Sigmoid colon (tissue), 7 donors: Measurements from ENCODE around the gene RNU4-1. TPM values are rescaled to one million over a fixed set of nuclear protein-coding genes. Genes with fewer than 3 reads are reported as not detected.

Experiments used
- DNase-seq: peaks from one replicate; pipeline ENCODE4 v3.0.0-alpha.2; 2019
- H3K27ac ChIP-seq, 4 donors: fragments of 200-600 bp; sonication (generic); one replicate each; pipeline ENCODE4 v1.5.1; 2016 to 2019; ENCODE audit warnings: mild to moderate bottlenecking in 1 of 4
- H3K27me3 ChIP-seq, 3 donors: fragments of 200-600 bp; sonication (generic); one replicate each; pipeline ENCODE4 v1.5.1; 2019; ENCODE audit warnings: mild to moderate bottlenecking in 1 of 3
- H3K36me3 ChIP-seq, 4 donors: fragments of 200-600 bp; sonication (generic); one replicate each; pipeline ENCODE4 v1.5.1; 2016 to 2019
- H3K4me1 ChIP-seq, 4 donors: fragments of 200-600 bp; sonication (generic); one replicate each; pipeline ENCODE4 v1.5.1; 2017 to 2019
- H3K4me3 ChIP-seq, 4 donors: fragments of 200-600 bp; sonication (generic); one replicate each; pipeline ENCODE4 v1.5.1; 2017 to 2019; ENCODE audit warnings: mild to moderate bottlenecking in 2 of 4, moderate library complexity in 1 of 4
- H3K9me3 ChIP-seq, 4 donors: fragments of 200-600 bp in 3 of 4; sonication (generic) in 3 of 4; one replicate each; pipeline versions ENCODE4 v1.5.1 to v1.6.1; 2013 to 2019
- EP300 ChIP-seq, 4 donors: sonication (generic); formaldehyde crosslinking; IDR thresholded peaks; one replicate each; pipeline ENCODE4 v1.6.1; 2017; ENCODE audit warnings: antibody characterized with exemption in 4 of 4
- POLR2A ChIP-seq, 2 donors: fragments of 450-650 bp; IDR thresholded peaks; one replicate each; pipeline ENCODE4 v1.6.1; 2016; ENCODE audit warnings: antibody characterized with exemption in 2 of 2, mild to moderate bottlenecking in 2 of 2, moderate library complexity in 2 of 2
- POLR2AphosphoS5 ChIP-seq, 4 donors: sonication (generic); formaldehyde crosslinking; IDR thresholded peaks; one replicate each; pipeline ENCODE4 v1.6.1; 2017; ENCODE audit warnings: antibody characterized with exemption in 4 of 4
- WGBS, 2 donors: extraction: QIAGEN DNeasy Blood & Tissue Kit; methylation state at CpG; one replicate each; pipeline ENCODE4 v1.1.7; 2013; 5-methylcytosine and 5-hydroxymethylcytosine counted together
- intact Hi-C: fragments of 100-400 bp; cut with DNase I; formaldehyde crosslinking; loops from one replicate; pipeline ENCODE4 v1.15.1; 2023
- polyA plus RNA-seq, 3 donors: library from polyadenylated mRNA; stranded (reverse); fragments of 200-250 nt; gene quantifications; one replicate each; pipeline ENCODE4 v1.2.3, GENCODE V29; 2013
- total RNA-seq, 4 donors: library from RNA; depleted of rRNA; stranded (reverse); fragments of >200 nt; gene quantifications; one replicate each; pipeline ENCODE4 v1.1.0, GENCODE V29; 2016
- TF ChIP-seq, protein P1 (sequence below), 4 experiments: fragments of 450-650 bp in 3 of 4; fragments of 200-600 bp in 1 of 4; IDR thresholded peaks; one replicate each; pipeline ENCODE4 v1.5.1; 2016 to 2019; ENCODE audit warnings: antibody characterized with exemption in 4 of 4, mild to moderate bottlenecking in 3 of 4, moderate library complexity in 2 of 4
- donor health status: healthy with polysubstance abuse.
- donor health status: Bipolar disorder and iron deficiency.
- donor health status: healthy.

RNU4-1 gene
- total and polyA plus RNA-seq, 7 donors: under 0.01 TPM; not detected in 4

DNA sequence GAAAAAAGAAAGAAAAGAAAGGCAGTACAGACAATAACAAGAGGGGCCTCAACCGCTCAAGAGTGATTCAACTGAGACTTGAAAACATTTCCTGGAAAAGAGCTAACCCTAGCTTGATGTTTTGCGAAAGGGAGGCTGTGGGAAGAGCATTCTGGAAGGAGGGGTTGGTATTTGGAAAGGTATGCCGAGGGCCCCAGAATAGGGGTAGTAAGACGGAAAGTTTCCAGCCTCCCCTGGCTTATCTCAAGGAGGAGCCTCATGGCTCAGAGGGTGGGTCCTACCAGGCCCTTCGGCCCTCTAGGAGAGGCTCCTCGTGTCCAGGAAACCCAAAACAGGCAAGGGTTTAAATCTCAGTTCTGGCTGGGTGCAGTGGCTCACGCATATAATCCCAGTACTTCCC, 9.7 kb downstream of the RNU4-1 start:
- WGBS, 2 donors: 72 to 78% methylated on average over 7 of the region's 7 CpGs
- intact Hi-C loops: no loop called here

DNA sequence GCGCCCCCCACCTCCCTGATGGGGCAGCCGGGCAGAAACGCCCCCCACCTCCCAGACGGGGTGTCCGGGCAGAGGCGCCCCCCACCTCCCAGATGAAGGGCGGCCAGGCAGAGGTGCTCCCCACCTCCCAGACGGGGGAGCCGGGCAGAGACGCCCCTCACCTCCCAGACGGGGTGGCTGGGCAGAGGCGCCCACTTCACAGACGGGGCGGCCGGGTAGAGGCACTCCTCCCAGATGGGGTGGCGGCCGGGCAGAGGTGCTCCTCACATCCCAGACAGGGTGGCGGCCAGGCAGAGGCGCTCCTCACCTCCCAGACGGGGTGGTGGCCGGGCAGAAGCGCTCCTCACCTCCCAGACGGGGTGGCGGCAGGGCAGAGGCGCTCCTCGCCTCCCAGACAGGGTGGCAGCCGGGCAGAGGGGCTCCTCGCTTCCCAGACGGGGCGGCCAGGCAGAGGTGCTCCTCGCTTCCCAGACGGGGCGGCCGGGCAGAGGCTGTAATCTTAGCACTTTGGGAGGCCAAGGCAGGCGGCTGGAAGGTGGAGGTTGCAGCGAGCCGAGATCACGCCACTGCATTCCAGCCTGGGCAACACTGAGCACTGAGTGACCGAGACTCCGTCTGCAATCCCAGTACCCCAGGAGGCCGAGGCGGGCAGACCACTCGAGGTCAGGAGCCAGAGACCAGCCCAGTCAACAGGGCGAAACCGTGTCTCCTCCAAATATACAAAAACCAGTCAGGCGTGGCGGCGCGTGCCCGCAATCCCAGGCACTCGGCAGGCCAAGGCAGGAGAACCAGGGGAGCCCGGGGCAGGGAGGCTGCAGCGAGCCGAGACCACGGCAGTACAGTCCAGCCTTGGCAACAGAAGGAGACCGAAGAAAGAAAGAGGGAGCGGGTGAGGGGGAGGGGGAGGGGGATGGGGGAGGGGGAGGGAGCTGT, 14.6 kb downstream of the RNU4-1 start:
- TF ChIP-seq POLR2AphosphoS5 (IDR thresholded peaks at IDR 0.05) (no peak), EP300 (IDR thresholded peaks at IDR 0.05) (no peak), POLR2A (IDR thresholded peaks at IDR 0.05) (no peak)
- TF ChIP-seq, protein P1, sequence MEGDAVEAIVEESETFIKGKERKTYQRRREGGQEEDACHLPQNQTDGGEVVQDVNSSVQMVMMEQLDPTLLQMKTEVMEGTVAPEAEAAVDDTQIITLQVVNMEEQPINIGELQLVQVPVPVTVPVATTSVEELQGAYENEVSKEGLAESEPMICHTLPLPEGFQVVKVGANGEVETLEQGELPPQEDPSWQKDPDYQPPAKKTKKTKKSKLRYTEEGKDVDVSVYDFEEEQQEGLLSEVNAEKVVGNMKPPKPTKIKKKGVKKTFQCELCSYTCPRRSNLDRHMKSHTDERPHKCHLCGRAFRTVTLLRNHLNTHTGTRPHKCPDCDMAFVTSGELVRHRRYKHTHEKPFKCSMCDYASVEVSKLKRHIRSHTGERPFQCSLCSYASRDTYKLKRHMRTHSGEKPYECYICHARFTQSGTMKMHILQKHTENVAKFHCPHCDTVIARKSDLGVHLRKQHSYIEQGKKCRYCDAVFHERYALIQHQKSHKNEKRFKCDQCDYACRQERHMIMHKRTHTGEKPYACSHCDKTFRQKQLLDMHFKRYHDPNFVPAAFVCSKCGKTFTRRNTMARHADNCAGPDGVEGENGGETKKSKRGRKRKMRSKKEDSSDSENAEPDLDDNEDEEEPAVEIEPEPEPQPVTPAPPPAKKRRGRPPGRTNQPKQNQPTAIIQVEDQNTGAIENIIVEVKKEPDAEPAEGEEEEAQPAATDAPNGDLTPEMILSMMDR (IDR thresholded peaks at IDR 0.05): no peak
- 96% methylated on average over 55 of the region's 57 CpGs for WGBS, 2 donors

More for the DNA sequence above, 9.7 kb downstream of the RNU4-1 start:
- Histone ChIP-seq H3K4me1 (no peaks in the 10 kb centered on the region), H3K4me3 (no peak overlapping the region), H3K27ac (no peak overlapping the region), H3K9me3 (no peaks in the 10 kb centered on the region), H3K36me3 (no peaks in the 10 kb centered on the region), H3K27me3 (no peaks in the 10 kb centered on the region)
- no peak for DNase-seq
- TF ChIP-seq POLR2AphosphoS5 (IDR thresholded peaks at IDR 0.05) (no peak), EP300 (IDR thresholded peaks at IDR 0.05) (no peak), POLR2A (IDR thresholded peaks at IDR 0.05) (no peak)
- TF ChIP-seq, protein P1 (IDR thresholded peaks at IDR 0.05): no peak

DNA sequence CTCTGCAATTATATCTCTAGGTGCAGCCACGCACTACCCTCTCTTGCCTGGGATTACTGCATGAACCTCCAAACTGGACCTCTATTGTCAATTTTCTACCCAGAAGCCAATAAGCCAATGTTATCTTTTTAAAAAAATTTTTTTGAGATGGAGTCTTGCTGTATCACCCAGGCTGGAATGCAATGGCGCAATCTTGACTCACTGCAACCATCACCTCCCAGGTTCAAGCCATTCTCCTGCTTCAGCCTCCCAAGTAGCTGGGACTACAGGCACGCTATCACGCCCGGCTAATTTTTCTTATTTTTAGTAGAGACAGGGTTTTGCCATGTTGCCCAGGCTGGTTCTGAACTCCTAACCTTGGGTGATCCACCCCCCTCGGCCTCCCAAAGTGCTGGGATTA, 16.3 kb downstream of the RNU4-1 start:
- WGBS, 2 donors: 92 to 96% methylated on average over 6 of the region's 6 CpGs
- H3K4me1 ChIP-seq: no peaks in the 10 kb centered on the region
- DNase-seq: no peak
- intact Hi-C loops: no loop called here
- no peak overlapping the region for H3K4me3 ChIP-seq
- TF ChIP-seq EP300 (IDR thresholded peaks at IDR 0.05) (no peak), POLR2AphosphoS5 (IDR thresholded peaks at IDR 0.05) (no peak), POLR2A (IDR thresholded peaks at IDR 0.05) (no peak)
- TF ChIP-seq, protein P1 (IDR thresholded peaks at IDR 0.05): no peak
- no peaks in the 10 kb centered on the region for H3K36me3 ChIP-seq
- no peaks in the 10 kb centered on the region for H3K27me3 ChIP-seq
- H3K27ac ChIP-seq: no peak overlapping the region
- no peaks in the 10 kb centered on the region for H3K9me3 ChIP-seq

More for the DNA sequence above, 14.6 kb downstream of the RNU4-1 start:
- no peaks in the 10 kb centered on the region for H3K4me1 ChIP-seq
- H3K36me3 ChIP-seq: no peaks in the 10 kb centered on the region
- intact Hi-C loops: no loop called here
- no peaks in the 10 kb centered on the region for H3K9me3 ChIP-seq
- H3K27me3 ChIP-seq: no peaks in the 10 kb centered on the region
- DNase-seq: no peak
- no peak overlapping the region for H3K27ac ChIP-seq
- H3K4me3 ChIP-seq: no peak overlapping the region

DNA sequence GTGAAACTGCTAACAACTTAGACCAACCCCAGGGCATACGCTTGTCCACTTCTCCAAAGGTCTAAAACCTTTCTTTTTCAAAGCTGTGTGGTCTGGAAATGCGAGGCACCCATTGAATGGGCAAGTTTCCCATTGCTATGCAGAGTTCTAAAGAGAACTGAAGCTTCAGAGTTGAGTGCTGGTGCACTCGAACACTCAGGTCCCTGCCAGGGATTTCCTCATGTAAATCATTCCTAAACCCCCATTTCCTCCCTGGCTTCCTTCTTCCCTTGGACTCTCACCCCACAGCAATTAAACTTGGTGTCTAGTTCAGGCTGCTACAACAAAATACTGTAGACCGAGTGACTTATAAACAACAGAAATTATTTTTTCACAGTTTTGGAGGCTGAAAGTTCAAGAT, 25.3 kb downstream of the RNU4-1 start:
- TF ChIP-seq EP300 (IDR thresholded peaks at IDR 0.05) (no peak), POLR2AphosphoS5 (IDR thresholded peaks at IDR 0.05) (no peak), POLR2A (IDR thresholded peaks at IDR 0.05) (no peak)
- TF ChIP-seq, protein P1 (IDR thresholded peaks at IDR 0.05): no peak
- DNase-seq: no peak
- intact Hi-C loops: no loop called here
- H3K27ac ChIP-seq: no peak overlapping the region
- no peaks in the 10 kb centered on the region for H3K36me3 ChIP-seq
- H3K27me3 ChIP-seq: no peaks in the 10 kb centered on the region
- H3K4me1 ChIP-seq: peaks cover 0 to 24% (median 22%) of the 10 kb centered on the region in 4 donors
- 25 to 41% methylated on average over 4 of the region's 4 CpGs for WGBS, 2 donors
- no peaks in the 10 kb centered on the region for H3K9me3 ChIP-seq
- no peak overlapping the region for H3K4me3 ChIP-seq
